Left colon (tissue), 2 donors: Measurements from ENCODE around the gene APP. TPM values are rescaled to one million over a fixed set of nuclear protein-coding genes. Genes with fewer than 3 reads are reported as not detected.
A peak's percentile ranks its signal among the peaks of the same experiment; 100 is the strongest.
"Not testable (repeated sequence)": the region's sequence is repeated elsewhere in the genome, so short reads cannot be mapped to it uniquely, and the experiment has no call there.

Experiments
- ATAC-seq: fragments of 200-7000 bp; cut with Tn5 transposase; one replicate; pipeline ENCODE4 v1.9.1; 2020; ENCODE audit warnings: mild to moderate bottlenecking, moderate library complexity
- DNase-seq, 2 donors: peaks; one replicate each; pipeline ENCODE4 v3.0.0-alpha.2; 2020
- intact Hi-C, 2 donors: fragments of 100-400 bp; cut with DNase I in 1 of 2; cut with micrococcal nuclease in 1 of 2; formaldehyde crosslinking; loops; one replicate each; pipeline versions ENCODE4 v1.11.2 to v1.14.0; 2022; cut with DNase I, micrococcal nuclease
- total RNA-seq, 2 donors: library from RNA; stranded (reverse); fragmentation: NEBNext Ultra II Directional; extraction: Animal tissue kit (Norgen Biotek cat#: 25700); gene quantifications; one replicate each; pipeline ENCODE4 v1.2.1, GENCODE V29; 2021
- donor health status: DM: no; HTN: no; CAD: no.
- donor health status: DM: yes; HTN: yes; CAD: no.

The APP gene
- total RNA-seq, 2 donors from 2014 or later = 884 to 960 TPM

- intact Hi-C loops = no loop called here
- ATAC-seq (no peak), DNase-seq (no peak)
Measured at GRCh38 chr21:26049803-26050202, 120.8 kb downstream of the APP start.

GRCh38 chr21:26047279-26047967, 123.1 kb downstream of the APP start:
- no peak for ATAC-seq
- intact Hi-C loops = no loop called here

GRCh38 chr21:26043891-26044290, 126.7 kb downstream of the APP start:
- intact Hi-C loops = no loop called here
- DNase-seq = no peak
- no peak for ATAC-seq

More at GRCh38 chr21:26047279-26047967, 123.1 kb downstream of the APP start:
- DNase-seq = no peak

GRCh38 chr21:26042181-26042876, 128.2 kb downstream of the APP start:
- DNase-seq (no peak), ATAC-seq (no peak)
- intact Hi-C loops = no loop called here

- DNase-seq = no peak
- no peak for ATAC-seq
- intact Hi-C loops = no loop called here
Measured at GRCh38 chr21:26041431-26042180, 129.0 kb downstream of the APP start.

- no peak for ATAC-seq
- DNase-seq = no peak
- intact Hi-C loops = no loop called here
Measured at GRCh38 chr21:26036916-26037315, 133.7 kb downstream of the APP start.

- intact Hi-C loops = no loop called here
- DNase-seq (peak in 1 of 2 donors; percentile 11), ATAC-seq (peak; percentile 29)
Measured at GRCh38 chr21:26032263-26032662, 138.3 kb downstream of the APP start.

GRCh38 chr21:26028183-26028582, 142.4 kb downstream of the APP start:
- DNase-seq (no peak), ATAC-seq (no peak)
- intact Hi-C loops = no loop called here

- no peak for DNase-seq
- ATAC-seq = no peak
- intact Hi-C loops = no loop called here
Measured at GRCh38 chr21:26027696-26028095, 142.9 kb downstream of the APP start.

GRCh38 chr21:26025536-26026512, 144.7 kb downstream of the APP start:
- ATAC-seq = peak; percentile 78
- DNase-seq = no peak
- intact Hi-C loops = no loop called here

GRCh38 chr21:26023406-26023805, 147.2 kb downstream of the APP start:
- intact Hi-C loops, DNase-seq, ATAC-seq: not testable (repeated sequence)

- DNase-seq, ATAC-seq, intact Hi-C loops: not testable (repeated sequence)
Measured at GRCh38 chr21:26022598-26023337, 147.8 kb downstream of the APP start.

GRCh38 chr21:26020510-26020909, 150.1 kb downstream of the APP start:
- ATAC-seq (no peak), DNase-seq (no peak)
- intact Hi-C loops = no loop called here

GRCh38 chr21:26020081-26020480, 150.5 kb downstream of the APP start:
- DNase-seq (no peak), ATAC-seq (no peak)
- intact Hi-C loops = no loop called here

- no peak for DNase-seq
- intact Hi-C loops = no loop called here
- ATAC-seq = no peak
Measured at GRCh38 chr21:26019236-26019635, 151.3 kb downstream of the APP start.

- DNase-seq (no peak), ATAC-seq (no peak)
- intact Hi-C loops = no loop called here
Measured at GRCh38 chr21:26013970-26014369, 156.6 kb downstream of the APP start.

- ATAC-seq, intact Hi-C loops, DNase-seq: not testable (repeated sequence)
Measured at GRCh38 chr21:26012482-26012881, 158.1 kb downstream of the APP start.
